PC-9 (cell line): ENCODE results near the gene LSR. TPM values are rescaled to one million over a fixed set of nuclear protein-coding genes. Genes with fewer than 3 reads are reported as not detected.

Experiments used
- BruUV-seq: library from RNA; stranded (reverse); fragments of 400-500 nt; replicated peaks from 2 replicates; lab custom pipeline; 2021; lab: Mats Ljungman, UMichigan
- CTCF ChIA-PET: fragments of 300-600 bp; sonication (Branson Sonifier 250); formaldehyde crosslinking; loops from one replicate; lab custom pipeline; 2022; ENCODE audit warnings: antibody characterized with exemption; lab: Charles Lee
- POLR2A ChIA-PET: fragments of 300-600 bp; sonication (Branson Sonifier 250); formaldehyde crosslinking; loops from one replicate; lab custom pipeline; 2022; ENCODE audit warnings: antibody characterized with exemption; ENCODE audit not compliant: unreplicated experiment; lab: Charles Lee
- DNase-seq, 2 experiments: peaks; one replicate each; pipeline versions ENCODE4 v3.0.0 to v3.0.0-alpha.2; 2015 to 2022; ENCODE audit warnings: mixed read lengths in 1 of 2
- H2AFZ ChIP-seq: fragments of 200-600 bp; sonication (generic); 2 replicates; pipeline ENCODE4 v1.8.1; 2017; ENCODE audit warnings: antibody characterized with exemption
- H3F3A ChIP-seq: fragments of 200-600 bp; sonication (generic); 2 replicates; pipeline ENCODE4 v1.8.1; 2017; ENCODE audit warnings: antibody characterized with exemption, mild to moderate bottlenecking, low read depth; ENCODE audit not compliant: insufficient read depth
- H3K27ac ChIP-seq: fragments of 200-600 bp; sonication (generic); 2 replicates; pipeline ENCODE4 v1.6.1; 2016; ENCODE audit warnings: mixed run types
- H3K27me3 ChIP-seq: fragments of 200-600 bp; sonication (generic); 2 replicates; pipeline ENCODE4 v1.6.1; 2016; ENCODE audit warnings: low read depth, mixed run types; ENCODE audit not compliant: insufficient read depth
- H3K36me3 ChIP-seq: fragments of 200-600 bp; sonication (generic); 2 replicates; pipeline ENCODE4 v1.6.1; 2016; ENCODE audit warnings: low read depth, mixed run types
- H3K4me1 ChIP-seq: fragments of 200-600 bp; sonication (generic); replicated peaks from 2 replicates; pipeline ENCODE4 v1.6.1; 2016; ENCODE audit warnings: mixed run types; ENCODE audit not compliant: insufficient read depth
- H3K4me2 ChIP-seq: fragments of 200-600 bp; sonication (generic); 2 replicates; pipeline ENCODE4 v1.6.1; 2017; ENCODE audit warnings: mixed run types
- H3K4me3 ChIP-seq: fragments of 200-600 bp; sonication (generic); 2 replicates; pipeline ENCODE4 v1.6.1; 2016; ENCODE audit warnings: mixed run types
- H3K79me2 ChIP-seq: fragments of 200-600 bp; sonication (generic); 2 replicates; pipeline ENCODE4 v1.6.1; 2017; ENCODE audit warnings: low read depth, mixed run types
- H3K9me2 ChIP-seq: fragments of 200-600 bp; sonication (generic); 2 replicates; pipeline ENCODE4 v1.8.1; 2017; ENCODE audit warnings: mild to moderate bottlenecking; ENCODE audit not compliant: insufficient read depth
- H3K9me3 ChIP-seq: fragments of 200-600 bp; sonication (generic); 2 replicates; pipeline ENCODE4 v1.8.1; 2016; ENCODE audit warnings: low read depth; ENCODE audit not compliant: insufficient read depth
- H4K20me1 ChIP-seq: fragments of 200-600 bp; sonication (generic); 2 replicates; pipeline ENCODE4 v1.8.1; 2017; ENCODE audit not compliant: insufficient read depth
- EZH2 ChIP-seq: fragments of 200-600 bp; sonication (generic); IDR thresholded peaks from 2 replicates; pipeline ENCODE4 v1.8.0; 2017; ENCODE audit warnings: antibody characterized with exemption, low read depth
- intact Hi-C: fragments of 100-400 bp; cut with micrococcal nuclease; formaldehyde crosslinking; loops from one replicate; pipeline ENCODE4 v1.10.0; 2022; ENCODE audit not compliant: unreplicated experiment
- total RNA-seq: library from RNA; stranded (reverse); gene quantifications from 2 replicates; pipeline ENCODE4 v1.2.3, GENCODE V29; 2021
- TF ChIP-seq, protein P1 (sequence below): fragments of 200-600 bp; sonication (generic); conservative IDR thresholded peaks from 2 replicates; pipeline ENCODE4 v1.6.1; 2017; ENCODE audit warnings: mixed run types, antibody characterized with exemption, mild to moderate bottlenecking, moderate library complexity

LSR gene
- total RNA-seq, 1 experiment from 2014 or later, result 145 TPM

DNA sequence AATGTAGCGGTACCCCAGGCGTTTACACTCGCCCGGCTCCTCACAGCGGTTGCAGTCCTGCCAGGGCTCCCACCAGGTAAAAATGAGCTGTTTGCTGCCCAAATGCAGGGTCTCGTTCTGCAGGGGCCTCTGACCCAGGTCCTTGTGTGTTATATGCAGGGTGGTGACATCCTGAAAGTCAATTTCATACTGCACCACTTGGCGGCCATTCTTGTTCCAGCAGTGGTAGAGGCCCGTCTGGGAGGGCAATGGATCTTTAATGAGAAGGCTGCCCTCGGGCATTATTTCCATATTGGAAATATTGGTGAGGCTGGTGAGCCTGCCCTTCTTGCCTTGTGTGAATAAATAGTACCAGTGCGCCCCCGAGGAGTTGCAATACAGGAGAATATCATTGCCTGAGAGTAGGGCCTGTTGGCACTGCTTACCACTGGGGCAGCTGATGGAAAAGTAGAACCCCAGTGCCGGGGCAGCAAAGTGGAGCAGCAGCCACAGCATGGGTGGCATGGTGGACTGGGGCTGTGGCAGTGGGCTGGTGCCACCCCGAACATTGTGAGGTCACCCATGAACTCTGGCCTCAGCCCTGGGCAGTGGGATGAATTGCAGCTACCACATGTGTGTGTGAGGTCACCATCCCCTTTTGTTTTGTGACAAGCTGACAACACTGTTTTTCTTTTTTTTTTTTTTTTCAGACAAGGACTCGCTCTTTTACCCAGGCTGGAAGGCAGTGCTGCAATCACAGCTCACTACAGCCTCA is 20.4 kb upstream of the LSR start, which contains the start of gene FAM187B:
Gene FAM187B (minus strand): TSS at position 563 of the 754 bp plus-strand sequence. CDS start 59 bp downstream, at position 504.
- H3K4me1 ChIP-seq, result no peaks in the 10 kb centered on the region
- no peak within 1 kb of the TSS for H2AFZ ChIP-seq
- ChIA-PET CTCF (no interaction called here), POLR2A (no interaction called here)
- no peak within 1 kb of the TSS for H3K4me3 ChIP-seq
- H3K36me3 ChIP-seq, result no peaks in the 10 kb centered on the region
- H3K79me2 ChIP-seq, result no peaks in the 10 kb centered on the region
- no peak within 1 kb of the TSS for H3K27ac ChIP-seq
- no peaks in the 10 kb centered on the region for H3K9me3 ChIP-seq
- no peak within 1 kb of the TSS for H3K4me2 ChIP-seq
- no TSS peak for BruUV-seq
- no peak for TF ChIP-seq EZH2
- TF ChIP-seq, protein P1, sequence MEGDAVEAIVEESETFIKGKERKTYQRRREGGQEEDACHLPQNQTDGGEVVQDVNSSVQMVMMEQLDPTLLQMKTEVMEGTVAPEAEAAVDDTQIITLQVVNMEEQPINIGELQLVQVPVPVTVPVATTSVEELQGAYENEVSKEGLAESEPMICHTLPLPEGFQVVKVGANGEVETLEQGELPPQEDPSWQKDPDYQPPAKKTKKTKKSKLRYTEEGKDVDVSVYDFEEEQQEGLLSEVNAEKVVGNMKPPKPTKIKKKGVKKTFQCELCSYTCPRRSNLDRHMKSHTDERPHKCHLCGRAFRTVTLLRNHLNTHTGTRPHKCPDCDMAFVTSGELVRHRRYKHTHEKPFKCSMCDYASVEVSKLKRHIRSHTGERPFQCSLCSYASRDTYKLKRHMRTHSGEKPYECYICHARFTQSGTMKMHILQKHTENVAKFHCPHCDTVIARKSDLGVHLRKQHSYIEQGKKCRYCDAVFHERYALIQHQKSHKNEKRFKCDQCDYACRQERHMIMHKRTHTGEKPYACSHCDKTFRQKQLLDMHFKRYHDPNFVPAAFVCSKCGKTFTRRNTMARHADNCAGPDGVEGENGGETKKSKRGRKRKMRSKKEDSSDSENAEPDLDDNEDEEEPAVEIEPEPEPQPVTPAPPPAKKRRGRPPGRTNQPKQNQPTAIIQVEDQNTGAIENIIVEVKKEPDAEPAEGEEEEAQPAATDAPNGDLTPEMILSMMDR, result no peak
- H4K20me1 ChIP-seq, result no peaks in the 10 kb centered on the region
- no peak for DNase-seq
- intact Hi-C loops, result no loop called here
- H3F3A ChIP-seq, result no peaks in the 10 kb centered on the region
- H3K9me2 ChIP-seq, result no peaks in the 10 kb centered on the region
- H3K27me3 ChIP-seq, result no peaks in the 10 kb centered on the region

DNA sequence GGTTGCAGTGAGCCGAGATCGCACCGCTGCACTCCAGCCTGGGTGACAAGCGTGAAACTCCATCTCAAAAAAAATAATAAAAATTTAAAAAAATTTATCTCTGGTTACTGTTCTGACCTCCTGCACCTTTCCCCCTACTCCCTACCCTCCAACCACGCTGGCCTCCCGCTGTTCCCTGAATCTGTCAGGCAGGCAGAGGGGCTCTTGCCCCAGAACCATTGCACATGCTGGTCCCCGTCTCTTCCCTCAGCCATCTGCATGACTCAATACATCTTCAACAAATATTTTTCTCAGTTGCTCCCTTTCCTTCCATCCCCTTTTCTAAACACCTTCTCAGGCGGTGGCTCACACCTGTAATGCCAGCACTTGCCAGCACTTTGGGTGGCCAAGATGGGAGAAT is 19.2 kb upstream of the LSR start:
- no peaks in the 10 kb centered on the region for H3K36me3 ChIP-seq
- H3K9me2 ChIP-seq, result no peaks in the 10 kb centered on the region
- ChIA-PET POLR2A (no interaction called here), CTCF (no interaction called here)
- no peaks in the 10 kb centered on the region for H3K79me2 ChIP-seq
- no peak overlapping the region for H2AFZ ChIP-seq
- DNase-seq, result no peak
- intact Hi-C loops, result no loop called here
- no peak overlapping the region for H3K27ac ChIP-seq
- H3K4me2 ChIP-seq, result no peak overlapping the region
- peaks cover 2% of the 10 kb centered on the region; the same call in 1 of the 2 replicates for H3K9me3 ChIP-seq
- no peaks in the 10 kb centered on the region for H3F3A ChIP-seq
- no peaks in the 10 kb centered on the region for H3K4me1 ChIP-seq
- H3K4me3 ChIP-seq, result no peak overlapping the region
- H3K27me3 ChIP-seq, result no peaks in the 10 kb centered on the region
- no peaks in the 10 kb centered on the region for H4K20me1 ChIP-seq
- BruUV-seq, result no TSS peak
- no peak for TF ChIP-seq EZH2
- TF ChIP-seq, protein P1, result no peak

DNA sequence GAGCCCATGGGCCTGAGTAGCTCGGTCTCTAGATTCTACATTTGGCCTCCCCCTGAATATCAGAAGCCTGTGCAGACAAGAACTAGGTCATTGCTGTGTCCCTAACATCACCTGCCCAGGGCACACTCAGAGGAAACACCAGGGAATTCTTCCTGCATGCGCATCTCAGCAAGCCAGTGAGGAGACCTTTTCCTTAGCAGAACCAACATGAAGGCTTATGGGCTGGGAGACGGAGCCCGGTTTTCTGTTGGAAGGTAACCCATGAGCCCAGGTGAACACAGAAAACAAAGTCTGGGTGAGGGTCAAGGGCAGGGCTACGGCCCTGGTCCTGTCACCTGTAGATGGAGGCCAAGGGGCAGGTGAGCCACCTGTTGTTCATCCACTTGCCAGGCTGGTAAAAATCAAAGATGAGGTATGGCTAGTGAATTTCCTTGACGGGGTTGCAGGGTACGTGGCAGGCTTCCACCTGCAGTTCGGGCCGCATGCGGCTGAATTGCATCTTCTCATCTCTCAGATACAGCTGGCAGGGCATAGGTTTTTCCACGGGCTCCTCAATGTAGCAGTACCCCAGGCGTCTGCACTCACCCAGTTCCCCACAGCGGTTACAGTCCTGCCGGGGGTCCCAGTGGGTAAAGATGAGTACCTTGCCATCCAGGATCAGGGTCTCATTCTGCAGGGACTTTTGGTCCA is 16.7 kb upstream of the LSR start:
- ChIA-PET CTCF (no interaction called here), POLR2A (no interaction called here)
- Histone ChIP-seq H3K4me3 (no peak overlapping the region), H3F3A (no peaks in the 10 kb centered on the region), H4K20me1 (no peaks in the 10 kb centered on the region), H3K36me3 (no peaks in the 10 kb centered on the region), H3K27me3 (no peaks in the 10 kb centered on the region), H3K4me1 (no peaks in the 10 kb centered on the region), H3K4me2 (no peak overlapping the region), H3K9me2 (no peaks in the 10 kb centered on the region), H3K79me2 (no peaks in the 10 kb centered on the region), H2AFZ (no peak overlapping the region), H3K27ac (no peak overlapping the region), H3K9me3 (peaks cover 4% of the 10 kb centered on the region; the same call in 1 of the 2 replicates)
- DNase-seq, result no peak
- BruUV-seq, result no TSS peak
- intact Hi-C loops, result no loop called here
- TF ChIP-seq EZH2, result no peak
- TF ChIP-seq, protein P1, result no peak
